Activated CD4-positive, alpha-beta memory T cell treated with anti-CD3 and anti-CD28 coated beads for 36 hours (primary cell): ENCODE data around the gene SLC15A5. TPM values are rescaled to one million over a fixed set of nuclear protein-coding genes. Genes with fewer than 3 reads are reported as not detected.

ENCODE experiments used
- CTCF ChIA-PET: fragments of 350-600 bp; sonication (Branson Sonifier 250); formaldehyde crosslinking; loops from one replicate; lab custom pipeline; 2021; ENCODE audit warnings: antibody characterized with exemption, inconsistent platforms; lab: Charles Lee
- POLR2A ChIA-PET: fragments of 350-600 bp; sonication (Branson Sonifier 250); formaldehyde crosslinking; loops from one replicate; lab custom pipeline; 2021; ENCODE audit warnings: antibody characterized with exemption; lab: Charles Lee
- DNase-seq: peaks from one replicate; pipeline ENCODE4 v3.0.0-alpha.2; 2020
- H3K27ac Mint-ChIP-seq: one replicate; pipeline ENCODE4 v1.8.0; 2021; ENCODE audit warnings: mixed read lengths
- H3K27me3 Mint-ChIP-seq: one replicate; pipeline ENCODE4 v1.8.0; 2021; ENCODE audit warnings: mixed read lengths
- H3K36me3 Mint-ChIP-seq: one replicate; pipeline ENCODE4 v1.8.0; 2021; ENCODE audit warnings: mixed read lengths
- H3K4me1 Mint-ChIP-seq: one replicate; pipeline ENCODE4 v1.8.0; 2021; ENCODE audit warnings: low read depth, mixed read lengths
- H3K4me3 Mint-ChIP-seq: one replicate; pipeline ENCODE4 v1.8.0; 2021; ENCODE audit warnings: mild to moderate bottlenecking, mixed read lengths
- H3K9me3 Mint-ChIP-seq: one replicate; pipeline ENCODE4 v1.8.0; 2021; ENCODE audit warnings: mixed read lengths
- intact Hi-C: fragments of 100-400 bp; cut with micrococcal nuclease; formaldehyde crosslinking; loops from one replicate; pipeline ENCODE4 v1.15.1; 2023
- total RNA-seq, 2 experiments: library from RNA; stranded (reverse); gene quantifications; one replicate each; pipeline ENCODE4 v1.2.3, GENCODE V29; 2021

The SLC15A5 gene
- total RNA-seq, 2 experiments from 2014 or later = not detected

DNA sequence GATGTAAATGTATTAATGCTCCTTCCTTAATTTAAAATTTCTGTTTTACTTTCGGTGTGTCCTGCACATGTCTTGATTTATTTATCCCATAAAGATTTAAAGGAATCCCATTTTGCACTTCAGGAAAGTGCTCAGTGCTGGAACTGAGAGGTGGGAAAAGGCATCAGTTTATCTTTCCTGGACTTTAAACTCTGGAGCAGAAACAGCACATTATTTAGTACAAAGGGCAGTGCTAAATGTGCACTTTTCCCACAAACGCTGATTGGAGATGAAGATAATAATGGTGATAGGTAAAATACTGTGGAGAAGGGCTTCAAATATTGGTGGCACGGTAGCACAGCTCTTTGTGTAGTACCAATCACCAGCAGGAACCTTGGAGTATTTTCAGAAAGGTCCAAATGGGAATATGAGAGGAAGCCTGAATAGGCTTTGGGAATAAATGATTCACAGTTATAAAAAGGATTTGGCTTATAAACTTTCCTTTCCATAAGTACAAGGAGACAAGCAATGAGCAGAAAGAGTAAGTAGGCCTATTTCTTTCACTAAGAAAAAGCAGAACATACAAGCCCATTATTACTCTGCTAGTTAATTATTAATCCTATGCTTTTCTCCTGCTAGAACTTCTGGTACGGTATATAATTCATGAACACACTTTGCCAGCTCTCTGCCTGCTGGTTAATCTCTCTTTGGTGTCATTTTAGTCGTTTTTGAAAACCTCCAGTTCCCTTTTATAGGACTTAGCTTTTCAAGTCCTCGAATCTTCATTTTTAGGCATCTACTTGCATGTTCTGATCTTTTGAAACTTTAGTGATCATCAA lies 58.3 kb downstream of the SLC15A5 start:
- H3K4me1 Mint-ChIP-seq = no peaks in the 10 kb centered on the region
- intact Hi-C loops = no loop called here
- POLR2A ChIA-PET = no interaction called here
- CTCF ChIA-PET = no interaction called here
- H3K9me3 Mint-ChIP-seq = peaks cover 4% of the 10 kb centered on the region
- no peak overlapping the region for H3K27ac Mint-ChIP-seq
- H3K36me3 Mint-ChIP-seq = no peaks in the 10 kb centered on the region
- no peak overlapping the region for H3K4me3 Mint-ChIP-seq
- H3K27me3 Mint-ChIP-seq = no peaks in the 10 kb centered on the region
- DNase-seq = no peak

DNA sequence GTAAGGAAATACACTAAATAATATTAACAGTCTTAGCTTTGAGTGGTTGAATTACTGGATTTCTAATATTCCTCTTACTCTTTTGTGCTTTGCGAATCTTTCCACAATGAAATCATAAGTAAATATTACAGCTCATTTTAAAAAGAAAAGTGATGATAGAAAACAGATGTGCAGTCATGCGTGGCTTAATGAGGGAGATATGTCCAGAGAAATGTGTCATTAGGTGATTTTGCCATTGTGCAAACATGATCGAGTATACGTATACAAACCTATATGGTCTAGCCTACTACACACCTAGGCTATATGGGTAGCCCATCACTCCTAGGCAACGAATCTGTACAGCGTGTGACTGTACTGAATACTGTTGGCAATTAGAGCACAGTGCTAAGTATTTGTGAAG lies 59.3 kb downstream of the SLC15A5 start:
- ChIA-PET POLR2A (no interaction called here), CTCF (no interaction called here)
- Mint-ChIP-seq H3K4me3 (no peak overlapping the region), H3K27me3 (no peaks in the 10 kb centered on the region), H3K9me3 (peaks cover 4% of the 10 kb centered on the region), H3K36me3 (no peaks in the 10 kb centered on the region), H3K4me1 (no peaks in the 10 kb centered on the region), H3K27ac (no peak overlapping the region)
- DNase-seq = no peak
- intact Hi-C loops = no loop called here

DNA sequence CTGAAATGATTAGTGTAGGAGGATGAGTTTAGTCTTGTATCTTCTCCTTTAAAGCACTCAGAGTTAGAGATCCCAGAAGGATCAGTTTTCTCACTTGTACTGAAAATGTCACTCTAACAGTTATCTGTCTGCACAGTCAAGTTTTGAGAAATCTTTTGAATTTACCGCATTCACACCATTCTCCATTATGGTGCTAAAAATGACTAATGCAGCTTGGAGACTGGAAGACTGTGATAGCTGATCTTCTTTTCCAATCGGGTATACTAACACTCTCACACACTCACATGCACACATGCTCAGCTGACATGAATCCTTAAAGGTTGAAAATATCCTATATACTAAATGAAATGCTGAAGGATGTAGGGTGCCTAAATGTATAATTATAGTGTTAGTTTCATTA lies 65.8 kb downstream of the SLC15A5 start:
- Mint-ChIP-seq H3K4me3 (no peak overlapping the region), H3K27ac (no peak overlapping the region), H3K9me3 (peaks cover 3% of the 10 kb centered on the region), H3K4me1 (no peaks in the 10 kb centered on the region), H3K36me3 (no peaks in the 10 kb centered on the region), H3K27me3 (no peaks in the 10 kb centered on the region)
- CTCF ChIA-PET = no interaction called here
- no peak for DNase-seq
- intact Hi-C loops = no loop called here
- POLR2A ChIA-PET = no interaction called here

DNA sequence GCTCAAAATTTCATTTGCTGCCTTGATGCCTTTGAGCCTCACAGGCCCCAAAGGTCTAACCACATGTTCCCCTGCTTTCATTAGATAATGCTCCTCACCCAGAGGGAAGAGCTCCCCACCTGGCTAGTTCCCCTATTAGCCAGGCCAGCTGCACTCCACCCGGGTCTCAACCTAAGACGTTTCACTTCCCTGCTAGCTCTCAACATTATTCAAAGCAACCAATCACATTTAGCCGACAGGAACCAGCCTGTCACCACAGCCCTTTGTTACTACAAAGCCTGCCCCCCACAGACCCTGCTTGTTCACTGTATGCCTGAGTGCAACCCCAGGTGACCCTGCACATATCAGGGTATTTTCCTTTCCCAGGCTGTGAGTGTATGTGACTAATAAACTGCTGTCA lies 78.6 kb downstream of the SLC15A5 start:
- no peak overlapping the region for H3K4me3 Mint-ChIP-seq
- H3K4me1 Mint-ChIP-seq = no peaks in the 10 kb centered on the region
- CTCF ChIA-PET = no interaction called here

DNA sequence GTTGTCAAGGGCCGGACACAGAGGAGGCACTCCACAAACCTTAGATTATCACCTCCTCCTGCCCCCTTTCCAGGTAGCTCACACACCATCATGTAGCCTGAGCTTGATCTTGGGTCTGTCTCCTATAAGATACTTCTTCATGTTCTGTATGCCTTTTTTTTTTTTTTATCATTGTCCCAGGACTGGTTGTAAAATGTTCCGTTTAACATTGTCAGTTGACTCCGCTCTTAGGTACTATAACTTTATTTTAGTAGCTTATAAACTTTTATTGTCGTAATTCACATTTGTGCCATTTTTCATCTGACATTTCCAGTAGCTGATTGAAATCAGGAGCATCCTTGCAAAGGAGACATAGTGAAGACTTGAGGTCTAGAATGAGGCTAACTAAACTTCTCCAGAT lies 79.9 kb downstream of the SLC15A5 start:
- DNase-seq = no peak
- no peak overlapping the region for H3K4me3 Mint-ChIP-seq

More for the DNA sequence above, 78.6 kb downstream of the SLC15A5 start:
- intact Hi-C loops = no loop called here
- Mint-ChIP-seq H3K9me3 (peaks cover 16% of the 10 kb centered on the region), H3K27ac (no peak overlapping the region), H3K36me3 (no peaks in the 10 kb centered on the region), H3K27me3 (no peaks in the 10 kb centered on the region)
- POLR2A ChIA-PET = no interaction called here
- DNase-seq = no peak

DNA sequence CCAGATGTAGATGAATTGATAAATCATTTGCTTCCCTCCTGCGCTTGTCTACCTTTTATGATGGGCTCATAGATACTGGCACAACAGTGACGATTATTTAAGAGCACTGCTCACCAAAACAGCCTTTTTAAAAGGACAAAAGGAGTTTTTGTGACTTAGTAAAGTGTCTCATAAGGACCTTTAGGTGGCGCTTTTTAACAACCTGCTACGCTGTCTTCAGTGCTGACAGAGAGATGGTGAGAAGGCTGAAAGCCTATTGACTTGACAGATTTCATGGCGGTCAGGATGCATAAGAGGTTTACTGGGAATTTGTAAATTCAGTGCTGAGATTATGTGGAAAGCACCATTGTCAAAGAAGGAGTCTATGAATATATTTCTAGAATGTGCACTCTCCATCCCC lies 87.6 kb downstream of the SLC15A5 start:
- H3K36me3 Mint-ChIP-seq = no peaks in the 10 kb centered on the region
- H3K27ac Mint-ChIP-seq = no peak overlapping the region
- DNase-seq = no peak
- intact Hi-C loops = no loop called here
- CTCF ChIA-PET = no interaction called here
- H3K4me1 Mint-ChIP-seq = no peaks in the 10 kb centered on the region
- H3K27me3 Mint-ChIP-seq = no peaks in the 10 kb centered on the region
- POLR2A ChIA-PET = no interaction called here
- no peaks in the 10 kb centered on the region for H3K9me3 Mint-ChIP-seq
- no peak overlapping the region for H3K4me3 Mint-ChIP-seq

More for the DNA sequence above, 79.9 kb downstream of the SLC15A5 start:
- Mint-ChIP-seq H3K4me1 (no peaks in the 10 kb centered on the region), H3K27ac (no peak overlapping the region), H3K27me3 (no peaks in the 10 kb centered on the region), H3K36me3 (no peaks in the 10 kb centered on the region), H3K9me3 (peaks cover 16% of the 10 kb centered on the region)
- POLR2A ChIA-PET = no interaction called here
- intact Hi-C loops = no loop called here
- CTCF ChIA-PET = no interaction called here

DNA sequence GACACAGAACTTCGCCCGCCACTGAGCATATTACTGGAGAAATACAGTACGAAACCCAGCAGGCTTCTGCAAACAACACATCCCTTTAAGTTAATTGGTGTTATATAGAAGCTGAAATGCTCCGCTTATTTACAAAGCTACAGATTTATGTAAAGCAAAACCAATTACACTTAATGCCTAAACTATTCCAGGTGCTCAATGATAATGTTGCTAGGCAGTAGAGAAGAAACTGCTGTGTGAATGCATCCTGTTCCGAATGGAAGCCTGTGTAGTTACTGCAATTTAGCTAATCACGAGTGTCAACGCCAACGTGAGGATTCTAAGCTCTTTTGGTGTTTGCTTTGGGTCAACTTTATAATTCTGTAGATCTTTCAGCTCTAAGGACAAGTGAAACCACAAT lies 89.8 kb downstream of the SLC15A5 start:
- intact Hi-C loops = no loop called here
- Mint-ChIP-seq H3K36me3 (no peaks in the 10 kb centered on the region), H3K27ac (no peak overlapping the region), H3K27me3 (no peaks in the 10 kb centered on the region), H3K4me3 (no peak overlapping the region), H3K9me3 (no peaks in the 10 kb centered on the region), H3K4me1 (no peaks in the 10 kb centered on the region)
- DNase-seq = no peak
- ChIA-PET POLR2A (no interaction called here), CTCF (no interaction called here)

DNA sequence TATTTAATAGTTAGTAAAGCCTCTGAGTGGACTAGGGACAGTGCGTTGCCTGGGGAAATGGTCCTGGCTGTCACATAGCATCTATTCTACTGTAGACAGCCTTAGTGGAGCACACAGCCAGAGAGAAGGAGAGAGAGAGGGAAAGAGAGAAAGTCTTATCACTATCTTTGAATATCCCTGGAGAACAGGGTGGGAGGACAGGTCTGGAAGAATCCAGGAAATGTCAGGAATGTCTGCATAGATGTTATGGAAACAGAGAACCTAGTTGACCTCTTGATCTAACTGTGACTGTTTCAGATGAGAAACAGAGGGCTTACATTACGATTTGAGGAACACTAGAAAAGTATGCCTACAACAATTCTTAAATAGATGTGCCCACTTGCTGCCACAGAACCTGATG lies 92.8 kb downstream of the SLC15A5 start:
- intact Hi-C loops = no loop called here
- no peak overlapping the region for H3K27ac Mint-ChIP-seq
- no peak overlapping the region for H3K4me3 Mint-ChIP-seq
- no peaks in the 10 kb centered on the region for H3K4me1 Mint-ChIP-seq
- DNase-seq = no peak
- ChIA-PET CTCF (no interaction called here), POLR2A (no interaction called here)
- no peaks in the 10 kb centered on the region for H3K36me3 Mint-ChIP-seq
- H3K27me3 Mint-ChIP-seq = no peaks in the 10 kb centered on the region
- H3K9me3 Mint-ChIP-seq = no peaks in the 10 kb centered on the region

DNA sequence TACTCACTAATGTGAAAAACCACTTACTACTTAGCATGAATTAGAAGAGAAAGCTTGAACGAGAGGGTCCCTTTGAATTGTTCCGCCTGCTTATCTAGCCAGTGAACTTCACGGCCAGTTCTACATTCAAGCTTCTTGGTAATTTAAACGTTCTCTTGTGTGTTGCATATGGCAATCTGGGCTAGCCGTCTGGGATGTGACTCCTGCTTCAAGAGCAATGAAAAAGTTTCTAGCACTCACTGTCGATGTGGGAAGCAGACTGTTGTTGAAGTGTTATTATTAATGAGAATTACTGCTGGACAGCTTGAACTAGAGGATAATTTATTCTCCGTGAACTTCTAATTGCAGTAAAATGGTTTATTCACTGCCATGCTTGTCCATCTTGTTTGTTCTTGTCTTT lies 93.9 kb downstream of the SLC15A5 start:
- Mint-ChIP-seq H3K27ac (no peak overlapping the region), H3K36me3 (no peaks in the 10 kb centered on the region), H3K4me3 (no peak overlapping the region), H3K27me3 (no peaks in the 10 kb centered on the region), H3K4me1 (no peaks in the 10 kb centered on the region), H3K9me3 (no peaks in the 10 kb centered on the region)
- ChIA-PET POLR2A (no interaction called here), CTCF (no interaction called here)
- DNase-seq = no peak
- intact Hi-C loops = no loop called here

DNA sequence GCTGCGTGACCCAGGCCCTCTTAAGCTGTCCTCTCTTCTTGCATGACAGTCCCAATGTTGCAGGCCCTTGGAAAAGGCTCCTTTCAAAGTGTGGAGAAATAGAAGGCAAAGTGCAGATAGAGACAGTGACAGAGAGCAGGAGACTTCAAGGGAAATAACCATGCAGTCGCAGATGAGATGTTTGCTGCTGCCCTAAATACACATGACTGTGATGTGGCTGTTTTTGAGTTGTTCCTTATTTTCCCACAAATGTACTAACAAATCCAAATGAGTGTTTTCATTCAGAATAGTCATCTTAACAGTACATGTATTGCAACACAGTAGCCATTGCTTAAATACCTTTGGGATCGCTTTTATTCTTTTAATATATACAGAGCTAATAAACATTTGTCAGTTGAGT lies 101.6 kb downstream of the SLC15A5 start:
- Mint-ChIP-seq H3K36me3 (no peaks in the 10 kb centered on the region), H3K4me1 (no peaks in the 10 kb centered on the region), H3K27me3 (no peaks in the 10 kb centered on the region), H3K9me3 (no peaks in the 10 kb centered on the region), H3K27ac (no peak overlapping the region), H3K4me3 (no peak overlapping the region)
- intact Hi-C loops = no loop called here
- CTCF ChIA-PET = no interaction called here
- DNase-seq = no peak
- POLR2A ChIA-PET = no interaction called here

DNA sequence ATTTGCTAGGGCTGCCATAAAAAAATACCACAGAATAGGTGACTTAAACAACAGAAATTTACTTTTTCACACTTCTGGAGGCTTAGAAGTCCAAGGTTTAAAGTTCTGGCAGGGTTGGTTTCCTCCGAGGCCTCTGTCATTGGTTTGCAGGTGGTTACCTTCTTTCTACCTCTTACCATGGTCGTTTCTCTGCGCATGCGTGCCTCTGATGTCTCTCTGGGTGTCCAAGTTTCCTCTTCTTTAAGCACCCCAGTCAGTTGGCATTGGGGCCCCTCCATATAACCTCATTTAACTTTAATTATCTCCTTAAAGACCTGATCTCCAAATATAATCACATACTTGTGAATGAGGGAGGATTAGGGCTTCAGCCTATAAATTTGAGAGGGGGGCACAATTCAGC lies 103.2 kb downstream of the SLC15A5 start:
- no peaks in the 10 kb centered on the region for H3K36me3 Mint-ChIP-seq
- no peaks in the 10 kb centered on the region for H3K27me3 Mint-ChIP-seq
- intact Hi-C loops = no loop called here
- H3K9me3 Mint-ChIP-seq = no peaks in the 10 kb centered on the region
- POLR2A ChIA-PET = no interaction called here
- H3K4me3 Mint-ChIP-seq = no peak overlapping the region
- no peaks in the 10 kb centered on the region for H3K4me1 Mint-ChIP-seq
- no peak overlapping the region for H3K27ac Mint-ChIP-seq
- no peak for DNase-seq
- CTCF ChIA-PET = no interaction called here

DNA sequence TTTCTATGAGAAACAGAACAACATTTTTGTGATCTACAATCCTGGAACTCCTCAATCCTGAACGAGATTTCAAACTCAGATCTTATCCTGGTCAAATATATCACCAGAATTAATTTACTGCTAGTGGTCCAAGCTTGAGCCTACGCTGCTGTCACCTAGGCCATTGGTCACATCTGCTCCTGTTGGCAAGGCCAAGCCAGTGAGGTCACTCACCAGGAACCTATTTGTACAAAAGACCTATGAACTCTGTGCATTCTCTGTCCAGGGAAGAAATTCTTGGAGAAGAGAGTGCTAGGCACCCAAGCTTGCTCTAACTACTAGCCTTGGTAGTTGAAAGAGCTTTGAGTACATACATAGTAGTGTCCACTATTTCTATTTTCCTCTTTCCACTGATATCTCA lies 106.1 kb downstream of the SLC15A5 start:
- intact Hi-C loops = no loop called here
- no peaks in the 10 kb centered on the region for H3K27me3 Mint-ChIP-seq
- ChIA-PET POLR2A (no interaction called here), CTCF (no interaction called here)
- H3K9me3 Mint-ChIP-seq = no peaks in the 10 kb centered on the region
- H3K36me3 Mint-ChIP-seq = no peaks in the 10 kb centered on the region
- no peak overlapping the region for H3K4me3 Mint-ChIP-seq
- H3K27ac Mint-ChIP-seq = no peak overlapping the region
- no peaks in the 10 kb centered on the region for H3K4me1 Mint-ChIP-seq
- DNase-seq = no peak

DNA sequence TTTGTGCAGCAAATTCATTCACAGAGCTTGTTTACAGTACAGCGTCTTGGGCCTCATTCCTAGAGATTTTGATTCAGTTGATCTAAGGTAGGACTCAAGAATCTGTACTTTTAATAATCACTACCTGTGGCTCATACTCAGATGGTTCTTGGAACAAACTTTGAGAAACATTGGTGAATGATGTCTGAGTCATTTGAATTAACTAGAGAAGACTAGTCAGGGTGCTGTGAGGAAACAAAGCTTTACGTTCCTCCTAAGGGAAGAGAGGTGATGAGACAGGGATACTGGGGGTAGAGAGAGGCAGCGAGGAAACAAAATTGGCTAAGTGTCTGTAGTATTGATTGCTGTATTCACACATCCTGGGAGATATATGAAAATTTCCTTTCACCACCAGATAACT lies 109.4 kb downstream of the SLC15A5 start:
- POLR2A ChIA-PET = no interaction called here
- Mint-ChIP-seq H3K4me3 (no peak overlapping the region), H3K9me3 (no peaks in the 10 kb centered on the region), H3K4me1 (no peaks in the 10 kb centered on the region), H3K36me3 (no peaks in the 10 kb centered on the region), H3K27ac (no peak overlapping the region), H3K27me3 (no peaks in the 10 kb centered on the region)
- CTCF ChIA-PET = no interaction called here
- no peak for DNase-seq
- intact Hi-C loops = no loop called here
